IPS DF 6.9 (cell line): Measurements from ENCODE around the gene BCL2L15.

Experiments
- DNase-seq: peaks from one replicate; pipeline ENCODE4 v3.0.0-alpha.2; 2013; ENCODE audit warnings: low read depth, low spot score
- H3K27ac ChIP-seq: one replicate; pipeline ENCODE4 v1.5.1; 2013; ENCODE audit warnings: low read length, control low read depth
- H3K27me3 ChIP-seq: 2 replicates; pipeline ENCODE4 v1.6.1; 2013; ENCODE audit warnings: mild to moderate bottlenecking, low read length; ENCODE audit not compliant: control insufficient read depth, insufficient read depth
- H3K36me3 ChIP-seq: 2 replicates; pipeline ENCODE4 v1.6.1; 2013; ENCODE audit warnings: low read length; ENCODE audit not compliant: control insufficient read depth, insufficient read depth
- H3K4me1 ChIP-seq: 2 replicates; pipeline ENCODE4 v1.6.1; 2013; ENCODE audit warnings: low read length; ENCODE audit not compliant: control insufficient read depth, insufficient read depth
- H3K4me3 ChIP-seq: 2 replicates; pipeline ENCODE4 v1.5.1; 2013; ENCODE audit warnings: mild to moderate bottlenecking, low read length
- H3K9me3 ChIP-seq: 2 replicates; pipeline ENCODE4 v1.6.1; 2013; ENCODE audit warnings: low read length, inconsistent platforms; ENCODE audit not compliant: control insufficient read depth, insufficient read depth
- WGBS: extraction: QIAGEN DNeasy Blood & Tissue Kit; methylation state at CpG from one replicate; pipeline ENCODE4 v1.1.7; 2013; ENCODE audit warnings: mixed read lengths, missing lambda C conversion rate; ENCODE audit not compliant: insufficient read length, insufficient coverage; 5-methylcytosine and 5-hydroxymethylcytosine counted together

Gene BCL2L15

DNA sequence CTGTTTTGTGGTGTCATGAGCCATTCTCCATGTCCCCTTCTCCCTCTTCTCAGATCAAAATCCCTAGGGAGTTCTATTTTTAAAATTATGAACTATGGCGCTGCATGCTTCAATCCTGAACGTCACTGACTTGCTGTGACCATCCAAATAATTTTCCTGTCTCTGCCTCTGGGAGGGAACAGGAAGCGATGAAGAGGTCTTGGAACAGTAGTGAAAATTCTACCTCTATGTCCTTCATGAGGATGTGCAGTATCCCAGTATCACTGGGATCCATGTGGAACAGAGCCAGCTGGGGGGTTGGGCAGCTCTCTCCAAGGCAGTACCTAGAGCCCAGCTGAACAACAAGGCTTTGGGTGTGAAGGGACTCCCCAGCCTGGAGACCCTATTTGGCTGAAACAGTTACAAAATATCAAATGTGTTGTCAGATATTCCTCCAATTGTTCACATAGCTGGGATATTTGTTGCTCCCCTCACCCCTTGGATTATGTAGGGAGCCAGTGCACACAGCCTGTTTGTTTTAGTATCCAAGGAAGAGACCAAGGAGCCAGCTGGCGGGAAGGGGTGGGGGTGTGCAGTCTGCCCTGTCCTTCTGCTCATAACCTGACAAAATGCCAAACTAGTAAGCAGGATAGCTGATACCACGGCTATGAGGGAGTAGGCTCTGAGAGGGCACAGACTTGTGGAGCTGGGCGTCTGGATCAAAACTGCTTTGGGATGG is 25.4 kb upstream of the BCL2L15 start:
- Histone ChIP-seq H3K27ac (no peak overlapping the region), H3K4me3 (no peak overlapping the region), H3K27me3 (no peaks in the 10 kb centered on the region), H3K9me3 (no peaks in the 10 kb centered on the region), H3K36me3 (no peaks in the 10 kb centered on the region; the same call in 1 of the 2 replicates), H3K4me1 (no peaks in the 10 kb centered on the region)
- no peak for DNase-seq
- WGBS: no CpG with 5 or more reads among the region's 6 CpGs

DNA sequence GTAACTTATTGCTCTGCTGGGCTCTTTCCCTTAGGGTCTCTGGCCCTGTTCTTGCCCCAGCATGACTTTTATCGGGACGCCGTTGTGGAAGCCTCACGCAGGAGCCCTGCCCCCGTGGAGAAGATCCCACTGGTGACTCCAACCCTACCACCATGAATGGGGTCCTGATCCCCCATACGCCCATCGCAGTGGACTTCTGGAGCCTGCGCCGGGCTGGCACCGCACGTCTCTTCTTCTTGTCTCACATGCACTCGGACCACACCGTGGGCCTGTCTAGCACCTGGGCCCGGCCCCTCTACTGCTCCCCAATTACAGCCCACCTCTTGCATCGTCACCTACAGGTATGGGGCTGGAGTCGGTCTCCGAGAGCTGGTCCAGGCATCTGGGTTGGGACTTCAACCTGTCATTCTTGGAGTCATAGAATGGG is 18.1 kb upstream of the BCL2L15 start:
- H3K27me3 ChIP-seq: no peaks in the 10 kb centered on the region
- H3K36me3 ChIP-seq: no peaks in the 10 kb centered on the region; the same call in 1 of the 2 replicates
- H3K9me3 ChIP-seq: no peaks in the 10 kb centered on the region
- no CpG with 5 or more reads among the region's 17 CpGs for WGBS
- DNase-seq: peak; percentile 25
- peak overlapping the region; percentile 98 for H3K4me3 ChIP-seq
- no peaks in the 10 kb centered on the region for H3K4me1 ChIP-seq
- no peak overlapping the region for H3K27ac ChIP-seq

GRCh38 chr1:113904674-113905434 is 17.5 kb upstream of the BCL2L15 start, which contains the start of the genes AP4B1 and DCLRE1B:
TSS of gene AP4B1 (minus strand) at chr1:113904799. CDS start at chr1:113904717, 82 bp downstream.
TSS of gene DCLRE1B (plus strand) at chr1:113905326. CDS start at chr1:113905587, 261 bp downstream.
- Histone ChIP-seq H3K27me3 (no peaks in the 10 kb centered on the region), H3K9me3 (no peaks in the 10 kb centered on the region), H3K4me1 (no peaks in the 10 kb centered on the region), H3K4me3 (peak within 1 kb of the TSS; percentile 98), H3K27ac (no peak within 1 kb of the TSS), H3K36me3 (no peaks in the 10 kb centered on the region; the same call in 1 of the 2 replicates)
- WGBS: no CpG with 5 or more reads among the region's 67 CpGs
- peak; percentile 99 for DNase-seq

DNA sequence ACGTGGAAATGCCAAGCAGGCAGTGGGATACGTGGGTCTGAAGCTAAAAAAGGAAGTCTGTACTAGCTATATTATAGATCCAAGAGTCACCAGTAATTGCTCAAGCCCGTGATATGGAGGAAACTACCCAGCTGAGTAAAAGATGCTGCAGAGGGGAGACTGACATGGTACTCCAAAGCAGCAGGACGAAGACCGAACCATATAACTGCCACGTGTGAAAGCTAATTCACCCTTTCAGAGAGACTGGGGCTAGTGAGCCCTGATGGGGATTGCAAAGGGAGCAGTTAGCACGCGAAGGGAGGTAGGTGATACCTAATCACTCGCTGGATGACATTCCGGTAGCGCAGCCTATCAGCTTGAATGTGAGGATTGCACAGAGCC is 16.9 kb upstream of the BCL2L15 start:
- Histone ChIP-seq H3K27me3 (no peaks in the 10 kb centered on the region), H3K27ac (no peak overlapping the region), H3K9me3 (no peaks in the 10 kb centered on the region), H3K4me1 (no peaks in the 10 kb centered on the region), H3K36me3 (no peaks in the 10 kb centered on the region; the same call in 1 of the 2 replicates), H3K4me3 (peak overlapping the region; percentile 69; the same call in 1 of the 2 replicates)
- no peak for DNase-seq
- WGBS: no CpG with 5 or more reads among the region's 11 CpGs

DNA sequence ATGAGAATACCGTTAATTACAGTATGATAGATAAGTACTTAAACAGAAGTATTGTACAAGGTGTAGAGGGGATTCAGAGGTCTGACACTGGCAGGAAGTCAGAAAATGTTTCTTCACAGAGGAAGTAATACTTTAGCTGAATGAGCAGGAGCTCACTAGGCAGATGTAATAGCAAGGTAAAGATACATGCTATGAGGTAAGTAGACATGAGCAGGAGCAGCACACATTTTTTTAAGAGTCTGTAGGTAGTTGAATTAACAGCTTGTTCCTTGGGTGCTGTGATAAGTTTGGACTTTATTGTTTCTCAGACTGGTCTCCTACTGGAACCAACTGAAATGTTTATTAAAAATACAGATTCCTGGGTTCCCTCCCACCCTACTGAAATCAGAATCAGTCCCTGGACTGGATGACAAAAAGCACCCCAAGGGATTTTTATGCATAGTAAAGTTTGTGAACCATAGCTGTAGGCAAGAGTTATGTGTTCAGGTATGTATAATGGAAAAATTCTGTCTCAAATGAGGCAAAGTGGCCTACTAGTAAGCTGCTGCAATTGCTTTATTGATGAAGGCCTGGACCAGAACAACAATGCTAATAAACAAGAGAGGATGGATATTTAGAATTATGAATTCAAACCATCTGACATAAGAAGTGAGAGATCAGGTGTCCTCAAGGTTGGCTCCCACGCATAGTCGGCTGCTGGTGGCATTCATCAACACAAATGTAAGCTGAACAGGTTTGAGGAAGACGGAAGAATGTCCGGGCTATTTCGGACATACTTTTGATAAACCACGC is 16.3 kb upstream of the BCL2L15 start:
- no peak for DNase-seq
- Histone ChIP-seq H3K4me3 (peak overlapping the region; percentile 69; the same call in 1 of the 2 replicates), H3K9me3 (no peaks in the 10 kb centered on the region), H3K27ac (no peak overlapping the region), H3K4me1 (no peaks in the 10 kb centered on the region), H3K27me3 (no peaks in the 10 kb centered on the region), H3K36me3 (no peaks in the 10 kb centered on the region; the same call in 1 of the 2 replicates)
- WGBS: no CpG with 5 or more reads among the region's 7 CpGs

DNA sequence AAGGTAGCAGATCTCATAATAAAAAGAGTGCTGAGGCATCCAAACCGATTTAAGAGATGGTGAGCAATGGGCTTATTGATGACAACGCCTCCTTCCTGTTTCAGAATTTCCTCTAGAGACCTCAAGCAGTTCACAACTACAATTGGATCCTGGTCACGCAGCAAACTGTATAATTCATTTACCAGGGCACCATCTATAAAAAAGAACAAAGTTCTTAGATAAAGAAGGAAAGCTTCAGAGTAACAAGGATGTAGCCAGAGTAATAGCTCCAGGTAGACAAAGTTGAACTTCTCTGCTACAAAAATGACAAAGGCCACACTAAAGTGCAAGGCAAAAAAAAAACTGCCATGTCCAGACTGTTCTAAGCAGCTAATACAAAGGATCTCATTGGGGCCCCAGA is 13.8 kb upstream of the BCL2L15 start:
- Histone ChIP-seq H3K4me1 (no peaks in the 10 kb centered on the region), H3K36me3 (no peaks in the 10 kb centered on the region; the same call in 1 of the 2 replicates), H3K4me3 (no peak overlapping the region), H3K27ac (no peak overlapping the region), H3K27me3 (no peaks in the 10 kb centered on the region), H3K9me3 (no peaks in the 10 kb centered on the region)
- no peak for DNase-seq
- WGBS: no CpG with 5 or more reads among the region's 3 CpGs

DNA sequence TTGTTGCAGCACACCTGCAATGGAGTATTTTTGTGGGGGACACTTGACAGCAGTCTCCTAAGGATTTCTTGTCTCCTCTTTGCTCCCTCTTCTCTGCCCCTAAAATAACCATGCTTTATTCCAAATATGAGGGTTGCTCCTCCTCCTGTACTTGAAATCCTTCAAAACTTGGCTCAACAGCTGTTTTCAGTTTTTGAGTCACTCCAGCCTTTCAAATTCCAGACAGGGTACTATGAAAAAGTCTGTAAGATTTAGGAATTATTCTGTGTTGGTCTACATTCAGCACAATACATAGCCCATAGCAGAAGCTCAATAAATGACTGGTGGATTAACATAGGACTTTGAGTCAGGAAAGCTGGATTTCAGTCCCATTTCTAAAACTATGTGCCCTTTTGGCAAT is 11.7 kb upstream of the BCL2L15 start:
- Histone ChIP-seq H3K9me3 (no peaks in the 10 kb centered on the region), H3K4me3 (no peak overlapping the region), H3K27ac (no peak overlapping the region), H3K4me1 (no peaks in the 10 kb centered on the region), H3K27me3 (no peaks in the 10 kb centered on the region), H3K36me3 (no peaks in the 10 kb centered on the region; the same call in 1 of the 2 replicates)
- no peak for DNase-seq

- no peaks in the 10 kb centered on the region; the same call in 1 of the 2 replicates for H3K36me3 ChIP-seq
- no CpG with 5 or more reads among the region's 1 CpG for WGBS
These were observed 10.9 kb upstream of the BCL2L15 start for GRCh38 chr1:113898241-113898814.

DNA sequence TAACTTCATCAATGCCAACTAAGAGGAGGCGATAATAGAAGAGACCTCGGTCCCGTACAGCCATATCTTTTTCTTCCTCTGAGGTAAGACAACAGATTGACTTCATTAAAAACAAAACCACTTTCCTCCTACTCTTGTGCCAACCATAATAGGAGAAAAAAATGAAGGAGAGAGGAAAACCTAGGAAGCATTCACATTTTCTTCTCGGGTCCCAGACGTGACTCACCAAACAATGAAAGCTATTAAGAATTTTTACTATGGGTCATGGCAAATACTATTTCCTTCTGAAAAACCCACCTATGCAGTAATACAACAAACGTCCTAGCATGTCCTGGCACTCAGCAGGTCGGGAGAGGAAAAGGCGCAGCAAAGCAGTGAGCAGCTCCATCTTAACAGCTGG is 8.6 kb upstream of the BCL2L15 start:
- H3K4me1 ChIP-seq: no peaks in the 10 kb centered on the region
- H3K36me3 ChIP-seq: no peaks in the 10 kb centered on the region; the same call in 1 of the 2 replicates
- H3K27ac ChIP-seq: no peak overlapping the region
- H3K9me3 ChIP-seq: no peaks in the 10 kb centered on the region
- no peak for DNase-seq
- H3K4me3 ChIP-seq: no peak overlapping the region
- no CpG with 5 or more reads among the region's 8 CpGs for WGBS
- H3K27me3 ChIP-seq: no peaks in the 10 kb centered on the region

More at GRCh38 chr1:113898241-113898814, 10.9 kb upstream of the BCL2L15 start:
- Histone ChIP-seq H3K9me3 (no peaks in the 10 kb centered on the region), H3K4me3 (no peak overlapping the region), H3K4me1 (no peaks in the 10 kb centered on the region), H3K27ac (no peak overlapping the region), H3K27me3 (no peaks in the 10 kb centered on the region)
- DNase-seq: no peak

GRCh38 chr1:113895098-113895497 is 7.7 kb upstream of the BCL2L15 start:
- no peaks in the 10 kb centered on the region; the same call in 1 of the 2 replicates for H3K36me3 ChIP-seq
- no peaks in the 10 kb centered on the region for H3K9me3 ChIP-seq
- no peaks in the 10 kb centered on the region for H3K27me3 ChIP-seq
- H3K4me3 ChIP-seq: no peak overlapping the region
- WGBS: no CpG with 5 or more reads among the region's 6 CpGs
- H3K27ac ChIP-seq: no peak overlapping the region
- no peak for DNase-seq
- no peaks in the 10 kb centered on the region for H3K4me1 ChIP-seq
